ENCODE measurements around the gene MAD1L1.

The MAD1L1 gene

GRCh38 chr7:2232766-2233520, at the start of gene MAD1L1:
Gene MAD1L1, minus strand, starts transcription at chr7:2232945. Its CDS starts 2,812 bp downstream, at chr7:2230133.
- H3K9ac ChIP-seq (ENCODE audit: low read depth, low read length): peak within 1 kb of the TSS; percentile 74
- H3K27me3 ChIP-seq (ENCODE audit: insufficient read depth, low read length): no peaks in the 10 kb centered on the region
- H3K9me3 ChIP-seq (ENCODE audit: insufficient read depth, low read depth, low read length): no peaks in the 10 kb centered on the region
- peaks cover 64% of the 10 kb centered on the region for H3K36me3 ChIP-seq (ENCODE audit: insufficient read depth, low read depth, low read length)
- H3K4me3 ChIP-seq (ENCODE audit: low read length): peak within 1 kb of the TSS; percentile 79
- H3K27ac ChIP-seq (ENCODE audit: low read length): no peak within 1 kb of the TSS
- 0 out of 2 replicates have a peak, but pooled peaks cover 4% of the 10 kb centered on the region for H3K4me1 ChIP-seq (ENCODE audit: insufficient read depth, low read length)

DNA sequence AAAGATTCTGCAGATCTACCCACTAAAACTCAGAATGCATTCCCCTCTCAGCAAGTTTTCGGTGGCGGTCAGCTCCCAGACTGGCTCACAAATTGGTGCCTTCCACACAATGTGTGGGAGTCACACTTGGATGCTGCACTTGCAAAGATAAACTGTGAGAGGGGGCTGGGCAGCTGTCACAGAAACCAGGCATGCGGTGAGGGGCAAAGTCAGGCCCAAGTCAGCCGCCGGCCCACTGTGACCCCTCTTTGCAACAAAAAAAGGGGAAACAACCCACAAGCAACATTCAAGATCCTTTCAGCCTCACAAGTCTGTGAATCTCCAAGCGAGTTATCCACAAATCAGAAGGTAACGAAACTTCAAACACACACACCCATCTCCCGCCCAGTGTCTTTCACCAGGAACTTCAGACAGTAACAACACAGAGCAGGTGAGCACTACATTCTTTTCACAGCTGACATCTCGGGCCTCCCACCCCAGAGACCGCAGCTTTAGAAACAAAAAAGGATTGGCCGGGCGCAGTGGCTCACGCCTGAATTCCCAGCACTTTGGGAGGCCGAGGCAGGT, 49.5 kb upstream of the MAD1L1 start:
- Histone ChIP-seq H3K9me3 (ENCODE audit: insufficient read depth, low read depth, low read length) (no peaks in the 10 kb centered on the region), H3K36me3 (ENCODE audit: insufficient read depth, low read depth, low read length) (0 out of 2 replicates have a peak, but pooled peaks cover 4% of the 10 kb centered on the region), H3K27ac (ENCODE audit: low read length) (no peak overlapping the region), H3K4me1 (ENCODE audit: insufficient read depth, low read length) (no peaks in the 10 kb centered on the region), H3K27me3 (ENCODE audit: insufficient read depth, low read length) (no peaks in the 10 kb centered on the region), H3K9ac (ENCODE audit: low read depth, low read length) (no peak overlapping the region), H3K4me3 (ENCODE audit: low read length) (no peak overlapping the region)

DNA sequence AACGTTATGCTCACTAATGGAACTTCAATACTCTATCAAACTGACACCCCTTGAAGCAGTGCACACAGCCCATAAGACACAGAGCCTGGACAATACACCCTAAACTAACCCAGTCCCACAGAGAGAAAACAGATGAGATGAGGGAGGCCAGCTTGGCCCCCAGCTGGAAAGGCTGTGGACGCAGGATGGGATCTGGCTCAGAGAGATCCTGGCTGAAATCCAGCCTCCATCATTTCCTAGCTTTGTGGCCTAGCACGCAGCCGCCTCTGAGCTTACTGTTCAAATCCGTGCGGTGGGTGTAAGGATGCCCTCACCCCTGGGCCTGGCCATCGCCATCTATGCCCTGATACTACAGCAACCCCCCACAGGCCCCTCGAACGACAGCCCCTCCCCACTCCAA, 48.8 kb upstream of the MAD1L1 start:
- no peaks in the 10 kb centered on the region for H3K9me3 ChIP-seq (ENCODE audit: insufficient read depth, low read depth, low read length)
- 0 out of 2 replicates have a peak, but pooled peaks cover 4% of the 10 kb centered on the region for H3K36me3 ChIP-seq (ENCODE audit: insufficient read depth, low read depth, low read length)
- H3K9ac ChIP-seq (ENCODE audit: low read depth, low read length): no peak overlapping the region
- H3K4me3 ChIP-seq (ENCODE audit: low read length): no peak overlapping the region
- no peak overlapping the region for H3K27ac ChIP-seq (ENCODE audit: low read length)
- H3K4me1 ChIP-seq (ENCODE audit: insufficient read depth, low read length): no peaks in the 10 kb centered on the region
- H3K27me3 ChIP-seq (ENCODE audit: insufficient read depth, low read length): no peaks in the 10 kb centered on the region

GRCh38 chr7:2280424-2280823, 47.7 kb upstream of the MAD1L1 start:
- Histone ChIP-seq H3K4me3 (ENCODE audit: low read length) (no peak overlapping the region), H3K4me1 (ENCODE audit: insufficient read depth, low read length) (no peaks in the 10 kb centered on the region), H3K9me3 (ENCODE audit: insufficient read depth, low read depth, low read length) (no peaks in the 10 kb centered on the region), H3K36me3 (ENCODE audit: insufficient read depth, low read depth, low read length) (0 out of 2 replicates have a peak, but pooled peaks cover 4% of the 10 kb centered on the region), H3K27ac (ENCODE audit: low read length) (no peak overlapping the region), H3K9ac (ENCODE audit: low read depth, low read length) (no peak overlapping the region), H3K27me3 (ENCODE audit: insufficient read depth, low read length) (no peaks in the 10 kb centered on the region)

DNA sequence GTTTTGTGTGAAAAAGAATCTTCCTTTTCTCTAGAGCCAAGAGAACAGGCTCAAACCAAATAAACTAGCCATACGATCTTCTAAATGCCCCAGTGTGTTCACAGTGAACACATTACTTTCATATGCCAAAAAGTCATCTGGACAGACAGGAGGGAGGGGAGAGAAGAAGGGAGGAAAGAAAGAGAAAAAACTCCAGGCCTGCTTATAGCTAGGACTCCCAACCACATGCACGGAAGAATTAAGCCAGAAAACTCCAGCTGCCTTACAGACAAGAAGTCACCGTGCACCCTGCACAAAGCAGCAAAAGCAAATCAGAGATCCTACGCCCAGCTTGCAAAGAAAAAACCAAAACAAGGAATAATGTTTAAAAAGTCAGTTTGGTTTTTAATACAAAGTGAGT, 47.2 kb upstream of the MAD1L1 start:
- H3K27ac ChIP-seq (ENCODE audit: low read length): no peak overlapping the region
- no peak overlapping the region for H3K4me3 ChIP-seq (ENCODE audit: low read length)
- H3K9ac ChIP-seq (ENCODE audit: low read depth, low read length): no peak overlapping the region
- H3K9me3 ChIP-seq (ENCODE audit: insufficient read depth, low read depth, low read length): no peaks in the 10 kb centered on the region
- no peaks in the 10 kb centered on the region for H3K27me3 ChIP-seq (ENCODE audit: insufficient read depth, low read length)
- H3K36me3 ChIP-seq (ENCODE audit: insufficient read depth, low read depth, low read length): 0 out of 2 replicates have a peak, but pooled peaks cover 8% of the 10 kb centered on the region
- no peaks in the 10 kb centered on the region for H3K4me1 ChIP-seq (ENCODE audit: insufficient read depth, low read length)

- H3K27ac ChIP-seq (ENCODE audit: low read length): no peak overlapping the region
- no peaks in the 10 kb centered on the region for H3K27me3 ChIP-seq (ENCODE audit: insufficient read depth, low read length)
- H3K4me3 ChIP-seq (ENCODE audit: low read length): no peak overlapping the region
- no peaks in the 10 kb centered on the region for H3K4me1 ChIP-seq (ENCODE audit: insufficient read depth, low read length)
- peaks cover 17% of the 10 kb centered on the region; the same call in 1 of the 2 replicates for H3K36me3 ChIP-seq (ENCODE audit: insufficient read depth, low read depth, low read length)
- H3K9me3 ChIP-seq (ENCODE audit: insufficient read depth, low read depth, low read length): no peaks in the 10 kb centered on the region
- H3K9ac ChIP-seq (ENCODE audit: low read depth, low read length): no peak overlapping the region
Measured at GRCh38 chr7:2278026-2278425, 45.3 kb upstream of the MAD1L1 start.

DNA sequence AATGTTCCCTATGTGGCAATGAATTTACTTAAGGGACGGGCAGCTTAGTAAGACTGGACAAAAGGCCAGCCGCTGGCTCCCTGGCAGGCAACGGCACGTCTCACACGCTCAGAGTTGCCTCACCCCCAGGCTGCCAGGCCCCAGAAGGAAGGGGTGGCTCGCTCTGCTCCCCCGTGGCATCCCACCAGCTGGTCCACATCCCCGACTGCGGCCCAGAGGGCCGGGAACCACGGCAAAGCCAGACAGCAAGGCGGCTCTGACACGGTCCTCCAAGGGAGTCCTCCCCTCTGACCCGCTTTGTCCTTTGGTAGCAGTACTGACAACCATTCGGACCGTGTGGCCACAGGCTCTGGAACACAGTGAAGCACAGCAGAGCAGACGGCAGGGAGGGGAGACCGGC, 43.4 kb upstream of the MAD1L1 start:
- Histone ChIP-seq H3K27me3 (ENCODE audit: insufficient read depth, low read length) (no peaks in the 10 kb centered on the region), H3K9me3 (ENCODE audit: insufficient read depth, low read depth, low read length) (no peaks in the 10 kb centered on the region), H3K4me3 (ENCODE audit: low read length) (no peak overlapping the region), H3K27ac (ENCODE audit: low read length) (no peak overlapping the region), H3K36me3 (ENCODE audit: insufficient read depth, low read depth, low read length) (peaks cover 22% of the 10 kb centered on the region), H3K9ac (ENCODE audit: low read depth, low read length) (no peak overlapping the region), H3K4me1 (ENCODE audit: insufficient read depth, low read length) (no peaks in the 10 kb centered on the region)

DNA sequence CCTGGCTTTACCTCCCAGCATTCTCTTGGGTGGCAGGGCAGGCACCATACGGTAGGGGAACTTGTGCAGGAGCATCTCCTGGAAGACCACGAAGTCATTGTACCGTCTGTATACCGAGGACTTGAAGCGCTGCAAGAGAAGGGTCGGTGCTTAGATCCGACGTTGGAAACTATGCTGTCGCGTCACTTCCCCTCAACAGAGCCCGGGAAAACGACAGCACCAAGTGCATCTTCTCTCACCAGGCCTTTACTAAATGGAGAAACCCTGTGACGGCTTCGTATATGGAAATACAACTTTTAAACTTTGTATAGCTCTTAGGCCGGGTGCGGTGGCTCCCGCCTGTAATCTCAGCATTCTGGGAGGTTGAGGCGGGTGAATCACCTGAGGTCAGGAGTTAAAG, 42.4 kb upstream of the MAD1L1 start:
- peaks cover 8% of the 10 kb centered on the region; the same call in 1 of the 2 replicates for H3K4me1 ChIP-seq (ENCODE audit: insufficient read depth, low read length)
- H3K27ac ChIP-seq (ENCODE audit: low read length): no peak overlapping the region
- peaks cover 22% of the 10 kb centered on the region for H3K36me3 ChIP-seq (ENCODE audit: insufficient read depth, low read depth, low read length)
- H3K9me3 ChIP-seq (ENCODE audit: insufficient read depth, low read depth, low read length): no peaks in the 10 kb centered on the region
- H3K4me3 ChIP-seq (ENCODE audit: low read length): no peak overlapping the region
- no peak overlapping the region for H3K9ac ChIP-seq (ENCODE audit: low read depth, low read length)
- H3K27me3 ChIP-seq (ENCODE audit: insufficient read depth, low read length): no peaks in the 10 kb centered on the region

- no peak overlapping the region for H3K4me3 ChIP-seq (ENCODE audit: low read length)
- H3K4me1 ChIP-seq (ENCODE audit: insufficient read depth, low read length): peaks cover 12% of the 10 kb centered on the region; the same call in 1 of the 2 replicates
- H3K9me3 ChIP-seq (ENCODE audit: insufficient read depth, low read depth, low read length): no peaks in the 10 kb centered on the region
- H3K9ac ChIP-seq (ENCODE audit: low read depth, low read length): no peak overlapping the region
- no peaks in the 10 kb centered on the region for H3K27me3 ChIP-seq (ENCODE audit: insufficient read depth, low read length)
- H3K36me3 ChIP-seq (ENCODE audit: insufficient read depth, low read depth, low read length): peaks cover 22% of the 10 kb centered on the region
- no peak overlapping the region for H3K27ac ChIP-seq (ENCODE audit: low read length)
Measured at GRCh38 chr7:2274666-2275065, 41.9 kb upstream of the MAD1L1 start.

DNA sequence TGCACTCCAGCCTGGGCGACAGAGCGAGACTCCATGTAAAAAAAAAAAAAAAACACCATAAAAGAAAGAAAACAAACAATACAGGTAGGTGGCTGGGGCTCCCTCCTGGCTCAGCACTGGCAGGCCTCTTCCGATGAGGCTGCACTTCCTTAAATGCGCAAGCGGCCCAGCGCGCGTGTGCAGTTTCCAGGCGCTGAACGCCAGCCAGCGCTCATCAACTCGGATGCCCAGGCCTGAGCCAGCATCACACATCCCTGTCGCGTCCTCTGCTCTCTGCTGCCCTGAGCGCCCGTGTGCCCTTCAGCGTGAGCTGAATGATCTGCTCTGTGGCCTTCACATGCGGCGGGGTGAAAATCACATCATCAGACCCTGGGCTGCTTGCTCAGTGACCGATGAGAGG, 41.1 kb upstream of the MAD1L1 start:
- Histone ChIP-seq H3K9me3 (ENCODE audit: insufficient read depth, low read depth, low read length) (no peaks in the 10 kb centered on the region), H3K27ac (ENCODE audit: low read length) (no peak overlapping the region), H3K9ac (ENCODE audit: low read depth, low read length) (no peak overlapping the region), H3K36me3 (ENCODE audit: insufficient read depth, low read depth, low read length) (peaks cover 22% of the 10 kb centered on the region), H3K4me3 (ENCODE audit: low read length) (no peak overlapping the region), H3K27me3 (ENCODE audit: insufficient read depth, low read length) (no peaks in the 10 kb centered on the region), H3K4me1 (ENCODE audit: insufficient read depth, low read length) (peaks cover 12% of the 10 kb centered on the region; the same call in 1 of the 2 replicates)

- no peak overlapping the region for H3K9ac ChIP-seq (ENCODE audit: low read depth, low read length)
- no peak overlapping the region for H3K4me3 ChIP-seq (ENCODE audit: low read length)
Measured at GRCh38 chr7:2272031-2272430, 39.3 kb upstream of the MAD1L1 start.

More at GRCh38 chr7:2272031-2272430, 39.3 kb upstream of the MAD1L1 start:
- Histone ChIP-seq H3K9me3 (ENCODE audit: insufficient read depth, low read depth, low read length) (no peaks in the 10 kb centered on the region), H3K27me3 (ENCODE audit: insufficient read depth, low read length) (no peaks in the 10 kb centered on the region), H3K27ac (ENCODE audit: low read length) (no peak overlapping the region), H3K4me1 (ENCODE audit: insufficient read depth, low read length) (peaks cover 12% of the 10 kb centered on the region; the same call in 1 of the 2 replicates), H3K36me3 (ENCODE audit: insufficient read depth, low read depth, low read length) (peaks cover 18% of the 10 kb centered on the region)
